Fibroblast of peridontal ligament (primary cell): Measurements from ENCODE around the gene TSPAN5.
"Not testable (repeated sequence)": the region's sequence is repeated elsewhere in the genome, so short reads cannot be mapped to it uniquely, and the experiment has no call there.

ENCODE experiments used
- DNase-seq: peaks from one replicate; pipeline ENCODE4 v3.0.0-alpha.2; 2010; ENCODE audit errors: extremely low read depth

TSPAN5 gene

DNA sequence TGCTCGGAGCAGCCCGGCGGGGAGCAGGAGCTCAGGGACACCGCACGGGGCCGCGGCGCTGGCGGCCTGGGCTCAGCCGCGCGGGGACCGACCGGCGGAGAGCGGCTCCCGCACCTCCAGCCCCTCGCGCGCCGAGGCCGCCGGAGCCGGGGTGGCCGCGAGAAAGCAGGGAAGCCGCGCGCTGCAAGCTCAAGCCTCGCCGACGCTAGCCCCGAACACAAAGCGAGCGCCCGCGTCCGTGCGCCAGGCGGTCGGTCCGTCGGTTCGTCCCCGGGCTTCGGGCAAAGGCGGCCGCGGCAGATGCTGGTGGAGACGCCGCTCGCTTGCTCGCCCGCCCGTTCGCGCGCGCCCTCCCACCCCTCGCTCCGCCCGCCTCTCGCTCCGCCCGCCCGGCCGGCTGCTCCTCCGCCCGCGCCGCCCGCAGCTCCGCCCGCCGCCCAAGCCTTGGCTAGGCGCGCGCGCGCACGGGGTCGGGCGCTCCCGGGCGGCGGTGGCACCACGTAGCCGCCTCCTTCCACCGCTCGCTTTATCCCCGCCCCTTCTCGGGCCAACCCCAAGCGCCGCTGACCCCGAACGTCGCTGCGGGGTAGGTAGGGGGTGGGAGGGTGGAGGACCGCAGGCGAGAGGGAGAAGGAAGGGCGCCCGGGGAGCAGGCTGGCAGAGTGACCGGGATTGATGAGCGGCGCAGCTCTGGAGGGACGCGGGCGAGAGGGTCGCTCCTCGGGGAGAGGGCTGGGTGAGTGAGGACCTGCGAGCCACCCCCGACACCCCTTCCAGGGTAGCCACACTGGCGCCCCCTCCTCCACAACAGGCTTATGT lies at the start of gene TSPAN5:
Gene TSPAN5 (minus strand): TSS at position 325 of the 819 bp plus-strand sequence.
- peak; percentile 67 for DNase-seq

DNA sequence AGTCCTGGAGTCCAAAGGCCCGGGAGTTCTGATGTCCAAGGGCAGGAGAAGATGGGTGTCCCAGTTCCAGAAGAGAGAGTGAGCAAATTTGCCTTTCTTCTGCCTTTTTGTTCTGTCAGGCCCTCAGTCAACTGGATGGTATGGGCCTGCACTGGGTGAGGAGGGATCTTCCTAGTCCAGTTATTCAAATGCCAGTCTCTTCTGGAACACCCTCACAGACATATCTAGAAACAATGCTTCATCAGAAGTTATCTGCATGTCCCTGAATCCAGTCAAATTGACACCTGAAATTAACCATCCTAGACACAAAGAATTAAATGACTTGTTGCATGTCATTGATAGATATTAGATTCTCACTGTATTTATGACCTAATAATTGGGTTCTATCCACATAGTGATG lies 48.5 kb upstream of the TSPAN5 start:
- DNase-seq: no peak

DNA sequence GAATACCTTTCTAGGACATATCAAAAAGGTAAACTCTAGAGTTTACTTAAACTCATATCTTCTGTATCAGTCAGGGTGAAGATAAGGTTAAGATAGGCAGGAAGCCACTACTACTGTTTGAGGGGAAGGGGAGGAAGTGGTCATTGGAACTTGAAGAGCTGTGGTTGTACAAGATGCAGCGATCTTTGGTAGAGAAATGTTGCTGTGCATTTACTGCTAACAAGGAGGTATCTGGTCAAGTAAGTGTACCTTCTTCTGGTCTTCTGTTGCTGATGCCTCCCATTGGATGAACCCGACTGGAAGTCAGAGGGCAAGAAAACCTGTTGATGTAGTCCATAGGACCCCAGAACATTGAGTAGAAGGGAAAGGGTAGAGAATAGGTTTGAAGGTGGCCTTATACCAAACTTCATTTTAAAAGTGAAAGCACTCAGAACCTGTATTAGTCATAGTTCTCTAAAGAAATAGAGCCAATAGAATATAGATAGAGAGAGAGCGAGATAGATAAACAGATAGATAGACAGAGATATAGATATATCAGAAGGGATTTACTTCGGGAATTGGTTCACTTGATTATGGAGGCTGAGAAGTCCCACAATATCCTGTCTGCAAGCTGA lies 47.9 kb upstream of the TSPAN5 start:
- DNase-seq: no peak

DNA sequence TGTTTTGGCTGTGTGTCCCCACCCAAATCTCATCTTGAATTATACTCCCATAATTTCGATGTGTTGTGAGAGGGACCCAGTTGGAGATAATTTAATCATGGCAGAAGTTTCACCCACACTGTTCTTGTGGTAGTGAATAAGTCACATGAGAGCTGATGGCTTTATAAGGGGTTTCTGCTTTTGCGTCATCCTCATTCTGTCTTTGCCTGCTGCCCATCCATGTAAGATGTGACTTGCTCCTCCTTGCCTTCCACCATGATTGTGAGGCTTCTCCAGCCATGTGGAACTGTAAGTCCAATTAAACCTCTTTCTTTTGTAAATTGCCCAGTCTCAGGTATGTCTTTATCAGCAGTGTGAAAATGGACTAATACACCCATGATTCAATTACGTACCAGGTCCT lies 47.2 kb upstream of the TSPAN5 start:
- DNase-seq: not testable (repeated sequence)

DNA sequence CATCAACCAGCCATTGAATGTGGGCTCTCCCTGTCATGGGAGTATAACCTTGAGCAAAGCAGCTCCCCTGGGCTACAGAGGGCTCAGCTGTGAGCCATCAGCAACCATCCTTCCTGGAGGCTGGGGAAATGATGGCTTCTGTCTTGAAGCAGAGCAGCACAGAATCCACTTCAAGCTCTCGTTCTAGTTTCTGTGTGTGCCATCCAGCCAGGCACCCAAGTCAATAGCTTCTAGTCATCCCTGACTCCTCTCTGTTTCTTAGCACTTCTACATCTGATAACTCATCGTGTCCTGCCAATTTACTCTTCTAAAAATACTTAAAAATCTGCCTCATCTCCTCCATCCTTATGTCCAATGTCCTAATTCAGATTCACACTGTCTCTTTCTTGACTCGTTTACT lies 42.2 kb upstream of the TSPAN5 start:
- no peak for DNase-seq

DNA sequence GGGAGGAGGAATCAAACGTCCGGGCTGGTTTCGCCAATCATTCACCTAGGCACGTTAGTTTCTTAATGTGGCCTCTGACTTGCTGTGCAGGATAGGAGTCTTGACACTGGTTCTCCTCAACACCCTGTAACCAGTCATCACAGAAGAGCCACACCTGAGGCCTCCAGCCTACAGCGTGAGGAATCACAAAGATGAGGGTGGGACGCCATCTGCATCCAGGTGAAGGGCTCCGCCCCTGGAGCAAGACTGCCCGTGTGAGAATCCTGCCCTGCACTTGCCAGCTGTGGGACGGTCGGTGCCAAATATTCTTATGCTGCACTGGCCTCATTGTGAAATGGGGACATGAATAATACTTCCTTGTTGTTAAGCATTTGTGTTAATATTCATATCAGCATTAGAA lies 35.7 kb upstream of the TSPAN5 start:
- no peak for DNase-seq

DNA sequence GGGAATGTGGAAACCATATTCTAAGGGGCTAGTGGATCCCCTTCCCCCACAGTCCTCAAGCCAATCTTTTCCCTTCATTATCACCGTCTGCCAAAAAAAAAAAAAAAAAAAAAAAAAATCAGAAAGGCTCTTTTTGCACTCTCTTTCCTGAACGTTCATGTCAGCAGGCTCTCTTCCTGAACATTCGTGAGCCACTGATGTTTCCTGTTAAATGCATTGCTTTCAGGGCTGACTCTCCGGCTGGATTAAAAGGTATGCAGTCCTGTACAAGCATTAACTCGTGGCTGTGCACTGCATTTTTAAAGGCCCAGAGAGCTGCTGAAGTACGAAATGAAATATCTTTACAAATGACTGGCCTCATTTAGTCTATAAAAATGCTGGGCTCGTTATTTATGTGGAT lies 34.0 kb upstream of the TSPAN5 start:
- no peak for DNase-seq

DNA sequence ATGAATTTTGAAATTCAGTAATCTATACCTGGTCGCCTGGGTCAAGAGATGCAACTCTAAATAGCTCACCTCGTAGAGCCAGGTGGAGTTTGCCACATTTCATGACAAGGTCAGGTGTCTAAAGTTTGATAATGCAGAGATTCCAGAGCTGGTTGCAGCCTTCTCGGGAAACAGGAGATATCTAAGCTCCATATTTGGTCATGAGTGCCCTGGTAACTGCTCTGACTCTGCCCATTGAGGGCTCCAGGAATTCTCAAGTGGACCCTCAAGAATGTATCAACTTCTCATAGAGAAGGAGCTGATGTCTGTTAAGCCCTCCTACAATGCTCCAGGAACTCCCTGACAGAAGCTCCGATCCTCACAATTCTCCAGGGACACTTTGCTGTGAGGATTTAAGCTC lies 33.2 kb upstream of the TSPAN5 start:
- DNase-seq: no peak

DNA sequence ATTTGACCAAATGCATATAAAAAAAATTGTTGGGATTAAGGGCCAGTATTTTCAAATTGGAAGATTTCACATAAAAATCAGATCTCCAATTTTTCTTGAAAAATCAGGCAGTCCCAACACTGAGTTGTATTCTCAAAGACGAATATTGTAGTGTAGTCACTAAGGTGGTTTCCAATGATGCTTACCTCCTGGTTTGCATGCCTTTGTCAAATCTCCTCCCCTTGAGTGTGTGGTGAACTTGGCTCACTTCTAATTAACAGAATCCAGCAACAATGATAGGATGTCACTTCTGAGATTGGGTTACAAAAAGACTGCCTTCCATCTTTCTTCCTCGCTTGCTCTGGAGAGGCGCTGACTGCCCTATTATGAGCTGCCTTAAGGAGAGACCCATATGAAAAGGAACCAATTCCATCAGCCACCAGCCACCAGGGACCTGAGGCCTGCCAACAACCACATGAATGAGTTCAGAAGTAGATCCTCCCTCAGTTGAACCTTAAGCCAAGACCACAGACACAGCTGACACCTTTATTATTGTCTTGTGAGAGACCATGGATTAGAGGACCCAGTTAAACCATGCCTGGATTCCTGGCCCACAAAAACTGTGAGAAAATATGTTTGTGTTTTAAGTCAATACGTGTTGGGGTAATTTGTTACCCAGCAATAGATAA lies 31.2 kb upstream of the TSPAN5 start:
- no peak for DNase-seq

DNA sequence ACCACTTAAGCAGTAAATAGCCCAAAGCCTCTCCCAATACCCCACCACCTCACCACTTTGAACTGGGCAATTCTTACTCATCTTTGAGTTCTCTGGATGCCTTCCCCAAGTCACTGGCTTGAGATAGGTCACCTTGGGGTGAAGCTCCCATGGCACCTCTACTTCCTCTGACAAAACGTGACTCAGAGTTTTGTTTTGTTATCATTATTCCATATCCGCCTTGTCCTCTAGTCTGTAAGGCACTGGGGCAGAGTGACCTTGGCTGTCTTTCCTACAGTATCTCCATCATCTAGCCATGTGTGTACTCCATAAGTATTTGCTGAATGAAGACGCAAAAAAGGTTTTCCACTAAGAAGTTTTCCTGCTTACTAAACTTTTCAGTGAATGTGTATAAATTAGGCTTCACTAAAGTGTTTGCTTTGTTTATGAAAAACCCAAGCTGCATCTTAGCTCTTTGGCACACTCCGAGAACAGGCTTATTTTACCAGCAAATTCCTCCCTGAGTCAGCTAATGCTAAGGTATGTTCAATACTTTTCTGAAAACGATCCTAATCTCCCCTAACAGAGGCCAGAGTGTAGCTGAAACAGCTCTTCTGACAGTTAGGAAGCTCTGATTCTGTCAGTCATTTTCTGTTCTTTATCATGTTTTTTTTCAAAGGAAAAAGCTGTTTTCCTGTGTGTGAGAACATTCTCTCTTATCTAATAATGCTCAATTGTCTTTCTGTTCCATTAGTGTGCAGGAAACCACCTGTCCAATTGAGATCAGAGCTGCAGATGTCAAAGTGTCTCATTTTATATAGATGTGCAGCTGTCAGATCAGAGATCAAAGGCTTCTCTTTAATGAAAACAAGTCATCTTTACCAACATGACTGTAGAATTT lies 30.2 kb upstream of the TSPAN5 start:
- DNase-seq: peak; percentile 62

DNA sequence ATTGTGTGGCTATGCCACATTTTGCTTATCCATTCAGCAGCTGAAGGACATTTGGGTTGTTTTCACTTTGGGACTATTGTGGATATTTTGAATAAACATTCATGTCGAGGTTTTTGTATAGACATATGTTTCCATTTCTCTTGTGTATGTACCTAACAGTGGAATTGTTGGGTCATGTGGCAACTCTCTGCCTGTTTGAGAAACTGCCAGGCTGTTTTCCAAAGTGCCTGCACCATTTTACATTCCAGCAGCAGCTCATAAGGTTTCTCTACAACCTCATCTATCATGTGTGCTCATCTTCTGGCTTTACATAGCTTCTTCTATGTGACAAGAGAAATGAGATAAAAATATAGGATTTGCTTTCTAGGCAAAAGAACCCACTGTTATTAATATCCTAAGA lies 29.5 kb upstream of the TSPAN5 start:
- peak; percentile 57 for DNase-seq

DNA sequence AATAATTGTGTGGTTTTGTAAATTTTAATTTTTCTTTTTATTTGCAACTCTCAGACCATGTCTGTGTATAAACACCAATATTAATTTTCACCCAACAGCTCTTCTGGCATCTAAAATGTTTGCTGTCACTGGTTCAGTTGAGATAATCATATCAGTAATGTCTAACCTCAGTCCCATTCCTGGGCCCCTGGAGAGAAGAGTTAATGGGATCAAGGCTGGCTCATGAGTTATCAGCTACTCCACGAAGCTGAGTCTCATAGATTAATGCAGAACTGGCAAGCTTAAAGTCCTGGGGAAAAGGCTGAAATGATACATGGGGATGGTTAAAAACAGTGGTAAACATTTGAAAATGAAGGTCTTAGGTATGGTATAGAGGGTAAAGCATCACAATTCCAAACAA lies 28.4 kb upstream of the TSPAN5 start:
- no peak for DNase-seq

DNA sequence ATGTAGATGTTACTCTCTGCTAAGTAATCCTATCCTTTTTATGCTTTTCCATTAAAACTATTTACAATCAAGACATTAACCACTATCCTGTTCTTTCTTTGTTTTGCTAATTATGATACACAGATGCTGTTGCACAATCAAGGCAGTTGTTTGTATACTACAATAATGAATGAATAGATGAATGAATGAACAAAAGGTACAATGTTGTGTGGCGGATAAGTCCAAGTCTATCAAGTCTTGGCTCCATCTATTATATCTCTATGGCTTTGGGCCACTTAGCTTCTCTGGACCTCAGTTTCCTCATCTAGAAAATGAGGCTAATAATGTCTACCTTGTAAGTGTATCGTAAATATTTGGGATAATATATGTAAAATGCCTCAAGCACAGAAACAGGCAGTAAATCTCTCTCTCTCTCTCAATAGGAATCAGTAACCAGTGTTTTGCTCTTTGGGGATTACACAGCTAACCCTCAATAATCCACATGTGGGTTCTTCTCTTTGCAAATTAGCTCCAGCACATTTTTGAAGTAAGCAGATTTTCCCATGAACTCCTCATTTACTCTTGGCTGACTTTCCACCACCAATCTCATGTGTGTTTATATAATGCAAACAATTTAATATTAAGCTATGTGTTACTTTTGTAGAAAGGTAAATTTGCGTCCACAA lies 27.8 kb upstream of the TSPAN5 start:
- DNase-seq: no peak

DNA sequence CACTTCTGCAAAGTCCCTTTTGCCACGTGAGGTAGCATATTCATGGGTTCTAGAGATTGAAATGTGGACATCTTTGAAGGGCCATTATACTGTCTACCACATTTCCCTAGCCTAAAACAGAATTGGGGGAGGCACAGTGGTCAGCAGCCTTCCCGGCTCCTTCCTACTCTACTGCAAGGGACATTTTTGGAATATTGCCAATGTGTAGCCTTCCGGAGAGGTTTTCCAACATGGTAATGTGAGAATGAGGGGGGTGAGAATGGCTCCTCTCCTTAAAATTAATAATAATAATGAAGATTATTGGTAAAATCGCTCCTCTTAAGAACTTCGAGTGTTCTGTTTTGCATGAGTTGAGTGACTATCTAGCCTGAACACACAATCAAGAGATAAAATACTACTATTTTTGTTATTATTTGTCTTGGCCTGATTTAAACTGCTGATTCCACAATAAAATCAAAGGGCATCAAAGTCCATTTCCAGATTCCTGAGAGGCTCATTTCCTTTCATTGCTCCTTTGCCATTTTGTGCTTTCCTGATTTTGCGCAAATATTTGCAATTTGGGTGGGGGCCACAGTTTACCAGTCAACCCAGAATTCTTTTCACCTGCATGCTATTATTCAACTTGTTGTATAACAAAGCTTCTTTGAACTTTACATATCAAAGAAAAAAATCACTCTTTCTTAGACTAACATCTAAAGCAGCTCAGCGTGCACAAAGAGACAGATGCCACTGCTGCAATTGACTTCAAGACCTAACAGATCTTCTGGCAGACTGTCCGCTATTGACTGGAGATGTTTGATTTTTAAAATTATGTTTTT lies 27.0 kb upstream of the TSPAN5 start:
- no peak for DNase-seq

DNA sequence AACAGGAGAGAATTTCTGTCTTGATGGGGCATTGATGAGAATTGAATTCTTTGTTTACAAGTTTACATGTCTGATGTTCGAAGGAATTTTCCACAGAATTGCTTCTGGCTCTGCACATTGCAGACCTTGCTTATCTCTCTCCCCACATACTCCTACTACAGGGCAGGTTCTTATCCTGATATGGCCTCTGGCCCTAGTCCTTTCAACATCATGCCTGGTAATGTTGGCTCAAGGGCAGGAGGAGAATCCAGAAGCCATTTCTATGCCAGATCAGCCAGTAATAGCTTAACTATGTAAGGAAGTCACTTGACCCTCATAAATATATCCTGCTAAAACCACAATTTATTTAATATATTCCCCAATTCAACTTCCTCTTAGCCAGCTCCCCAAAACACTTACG lies 24.3 kb upstream of the TSPAN5 start:
- DNase-seq: peak; percentile 53

DNA sequence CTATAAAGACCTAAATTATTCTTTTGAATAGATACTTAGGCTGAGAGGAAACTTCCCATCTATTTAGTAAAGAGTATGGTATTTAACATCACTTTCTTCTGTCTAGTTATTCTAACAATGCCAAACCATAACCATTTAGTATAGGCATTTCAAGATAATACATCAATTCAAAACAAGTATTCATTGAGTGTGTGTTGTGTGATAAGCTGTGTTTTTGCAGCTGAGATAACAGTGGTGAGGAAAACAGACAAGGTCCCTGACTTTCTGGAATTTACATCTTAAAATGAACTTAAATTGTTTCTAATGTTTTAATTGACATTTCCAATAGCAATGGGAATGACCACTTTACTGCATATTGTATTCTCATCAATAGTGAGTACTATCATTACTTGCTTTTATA lies 22.4 kb upstream of the TSPAN5 start:
- DNase-seq: no peak

DNA sequence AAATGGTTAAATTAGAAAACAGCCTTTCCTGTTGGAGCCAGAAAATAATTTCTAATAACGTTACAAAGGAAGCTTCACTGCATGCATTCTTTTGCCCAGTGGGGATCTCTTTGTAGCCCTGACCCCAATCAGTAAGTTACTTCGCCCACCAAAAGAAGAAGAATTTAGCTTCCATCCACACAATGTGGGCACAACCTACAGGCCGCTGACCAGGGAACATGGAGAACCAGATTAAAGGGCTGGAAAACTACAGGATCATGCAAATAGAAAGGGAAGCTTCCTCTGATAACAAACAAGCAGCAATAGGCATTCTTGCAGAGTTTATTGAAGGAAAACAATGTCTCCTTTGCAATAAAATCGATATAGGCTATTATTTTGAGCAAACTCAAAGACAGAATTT lies 21.3 kb upstream of the TSPAN5 start:
- DNase-seq: no peak

DNA sequence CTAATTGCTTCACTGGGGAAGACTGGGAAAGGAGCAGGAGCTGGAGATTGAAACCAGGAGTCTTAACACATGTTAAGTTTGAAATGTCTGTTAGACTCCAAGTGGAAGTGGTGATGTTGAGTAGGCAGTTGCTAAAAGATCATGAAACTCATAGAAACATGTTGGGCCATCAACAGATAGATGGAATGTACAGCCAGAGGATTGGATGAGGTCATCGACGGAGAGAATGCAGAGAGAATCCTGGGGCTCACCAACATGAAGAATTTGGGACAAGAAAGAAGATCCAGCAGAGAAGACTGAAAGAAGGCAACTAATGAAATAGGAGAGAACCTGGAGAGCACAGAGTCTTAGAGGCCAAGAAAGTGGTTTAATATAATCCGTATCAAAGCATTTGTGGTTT lies 19.4 kb upstream of the TSPAN5 start:
- DNase-seq: no peak

DNA sequence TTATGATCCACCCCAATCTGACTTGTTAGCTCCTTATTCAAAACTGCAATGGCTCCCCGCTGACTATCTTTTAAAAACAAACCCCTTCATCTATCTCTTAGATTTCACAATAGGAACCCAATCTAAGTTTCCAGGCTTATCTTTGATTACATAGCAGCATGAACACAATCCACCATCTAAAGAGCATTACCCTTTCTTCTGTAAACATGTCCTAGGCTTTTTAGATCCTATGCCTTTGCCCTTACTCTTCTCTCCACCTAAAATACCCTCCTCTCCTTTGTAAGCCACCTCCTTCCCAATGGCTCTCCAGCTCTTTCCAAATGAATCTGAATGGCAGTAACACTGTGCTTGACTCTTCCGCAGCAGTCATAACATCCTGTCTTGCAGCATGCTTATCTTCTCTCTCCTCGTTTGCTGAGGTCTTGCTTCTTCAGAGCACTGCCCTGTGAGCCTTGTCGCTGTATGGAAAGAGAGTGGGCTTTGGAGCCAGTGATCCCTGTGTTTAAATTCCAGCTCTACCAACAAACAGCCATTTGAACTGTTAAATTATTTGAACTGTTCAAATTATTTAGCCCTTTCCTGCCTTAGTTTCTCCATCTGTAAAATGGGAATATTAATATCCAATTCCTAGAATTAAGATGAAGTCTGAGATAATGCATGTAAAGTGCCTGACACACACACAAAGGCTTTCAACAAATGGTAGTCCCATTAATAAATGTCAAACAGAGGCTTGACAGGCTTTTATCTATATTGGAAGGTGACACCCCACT lies 16.2 kb upstream of the TSPAN5 start:
- no peak for DNase-seq

DNA sequence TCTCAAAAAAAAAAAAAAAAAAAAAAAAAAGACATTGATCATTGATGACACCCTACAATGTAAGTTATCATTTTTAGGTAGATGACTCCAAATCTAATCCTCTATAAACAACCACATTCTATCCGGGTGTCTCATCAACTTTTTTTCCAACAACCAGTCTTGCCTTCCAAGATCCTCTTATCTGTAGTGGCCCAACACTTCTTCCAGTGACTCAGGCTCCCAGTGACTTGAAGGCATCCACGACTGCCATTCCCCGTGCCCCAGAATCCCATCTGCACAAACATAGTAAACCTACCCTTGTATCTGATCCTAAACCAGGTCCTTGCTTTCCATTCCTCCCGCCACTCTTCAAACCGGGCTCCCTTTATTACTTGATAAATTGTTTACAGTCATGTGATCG lies 15.6 kb upstream of the TSPAN5 start:
- no peak for DNase-seq
